Stomach (tissue), 4 donors: ENCODE measurements around the gene CHTF8.

ENCODE experiments used
- CTCF ChIP-seq, 7 experiments: fragments of 450-650 bp in 4 of 7; fragments of 200-600 bp in 3 of 7; sonication (generic) in 3 of 7; IDR thresholded peaks; one replicate each; pipeline ENCODE4 v1.5.1; 2016 to 2019; ENCODE audit warnings: antibody characterized with exemption in 7 of 7, control low read depth in 2 of 7, mild to moderate bottlenecking in 1 of 7
- EP300 ChIP-seq: sonication (generic); formaldehyde crosslinking; IDR thresholded peaks from one replicate; pipeline ENCODE4 v1.6.1; 2017; ENCODE audit warnings: antibody characterized with exemption
- POLR2A ChIP-seq, 4 donors: fragments of 450-650 bp; IDR thresholded peaks; one replicate each; pipeline ENCODE4 v1.6.1; 2016; ENCODE audit warnings: antibody characterized with exemption in 4 of 4, control low read depth in 2 of 4, mild to moderate bottlenecking in 1 of 4, moderate library complexity in 1 of 4
- POLR2AphosphoS5 ChIP-seq, 3 donors: sonication (generic); formaldehyde crosslinking; IDR thresholded peaks; one replicate each; pipeline ENCODE4 v1.6.1; 2016; ENCODE audit warnings: antibody characterized with exemption in 3 of 3

- TF ChIP-seq POLR2A (IDR thresholded peaks at IDR 0.05) (no peak), EP300 (no peak), POLR2AphosphoS5 (IDR thresholded peaks at IDR 0.05) (no peak), CTCF (IDR thresholded peaks at IDR 0.05) (no peak)
Measured at GRCh38 chr16:69116256-69116875, 16.0 kb downstream of the CHTF8 start.
